ENCODE results near the gene AGL. TPM values are rescaled to one million over a fixed set of nuclear protein-coding genes. Genes with fewer than 3 reads are reported as not detected.

The AGL gene
- polyA plus RNA-seq, 3 donors: 1.2 to 3.9 (median 1.3) TPM

GRCh38 chr1:99969260-99969728 lies 119.1 kb downstream of the AGL start:
- H3K4me1 Mint-ChIP-seq: peaks cover 22% of the 10 kb centered on the region
- peak in 1 of 3 donors; percentile 1 for DNase-seq
- no peaks in the 10 kb centered on the region for H3K9me3 Mint-ChIP-seq
- peak overlapping the region; percentile 99 for H2AFZ ChIP-seq (ENCODE audit: insufficient read depth, low read depth, low read length, poor library complexity, severe bottlenecking)
- peak overlapping the region; percentile 100 for H3K4me3 Mint-ChIP-seq
- H3K9me3 ChIP-seq (replicated peaks in 1 of 2; ENCODE audit: control insufficient read depth in 1 of 2, insufficient read depth in 1 of 2, low read length in 2 of 2): no peaks in the 10 kb centered on the region
- no peaks in the 10 kb centered on the region for H3K36me3 Mint-ChIP-seq
- H3K9ac ChIP-seq (ENCODE audit: insufficient read depth, low read length, poor library complexity, severe bottlenecking): peak overlapping the region; percentile 87
- peaks cover 0 to 2% of the 10 kb centered on the region in 2 donors for H3K36me3 ChIP-seq (replicated peaks in 1 of 2; ENCODE audit: control insufficient read depth in 1 of 2, insufficient read depth in 2 of 2, low read length in 2 of 2)
- H3K4me3 ChIP-seq (replicated peaks in 1 of 3; ENCODE audit: low read depth in 2 of 3, low read length in 3 of 3): peak overlapping the region; percentile 72 to 86 (median 86)
- H3K79me2 ChIP-seq (ENCODE audit: insufficient read depth, low read length): peaks cover 41% of the 10 kb centered on the region
- TF ChIP-seq CTCF (IDR thresholded peaks at IDR 0.05): no peak
- no peaks in the 10 kb centered on the region for H4K20me1 ChIP-seq (ENCODE audit: insufficient read depth, low read length)
- intact Hi-C loops (cut with micrococcal nuclease): no loop called here
- 18% methylated on average over 4 of the region's 6 CpGs for WGBS (ENCODE audit: insufficient coverage)
- peaks cover 0 to 3% (median 0%) of the 10 kb centered on the region in 3 donors for H3K27me3 Mint-ChIP-seq (ENCODE audit: low read depth in 3 of 3)
- H3K27me3 ChIP-seq (ENCODE audit: control insufficient read depth in 2 of 2, insufficient read depth in 2 of 2, low read length in 2 of 2): no peaks in the 10 kb centered on the region
- peak overlapping the region; percentile 37 to 83 for H3K27ac ChIP-seq (ENCODE audit: low read depth in 1 of 2, low read length in 2 of 2)
- peaks cover 11 to 16% of the 10 kb centered on the region in 2 donors for H3K4me1 ChIP-seq (ENCODE audit: control insufficient read depth in 1 of 2, insufficient read depth in 2 of 2, low read length in 2 of 2)
- H3K27ac Mint-ChIP-seq: peak overlapping the region; percentile 38 to 86 (median 82)
- peak overlapping the region; percentile 86 for H3K4me2 ChIP-seq (replicated peaks; ENCODE audit: extremely low read depth, low read length, poor library complexity, severe bottlenecking)

GRCh38 chr1:99969729-99970621 lies 119.8 kb downstream of the AGL start, which contains the start of gene SLC35A3:
TSS of gene SLC35A3 (plus strand) at chr1:99969996. CDS start at chr1:99993555, 23,559 bp downstream.
- Mint-ChIP-seq H3K27ac (peak within 1 kb of the TSS; percentile 44 to 96 (median 91)), H3K36me3 (peaks cover under 1 to 4% of the 10 kb centered on the region in 2 donors), H3K27me3 (ENCODE audit: low read depth in 3 of 3) (peaks cover 0 to 3% (median 0%) of the 10 kb centered on the region in 3 donors), H3K4me3 (peak within 1 kb of the TSS; percentile 100), H3K4me1 (peaks cover 22% of the 10 kb centered on the region), H3K9me3 (no peaks in the 10 kb centered on the region)
- Histone ChIP-seq H3K4me1 (ENCODE audit: control insufficient read depth in 1 of 2, insufficient read depth in 2 of 2, low read length in 2 of 2) (peaks cover 11 to 16% of the 10 kb centered on the region in 2 donors), H3K4me3 (replicated peaks in 1 of 3; ENCODE audit: low read depth in 2 of 3, low read length in 3 of 3) (peak within 1 kb of the TSS; percentile 72 to 86 (median 86)), H3K9ac (ENCODE audit: insufficient read depth, low read length, poor library complexity, severe bottlenecking) (peak within 1 kb of the TSS; percentile 87), H4K20me1 (ENCODE audit: insufficient read depth, low read length) (no peaks in the 10 kb centered on the region), H3K79me2 (ENCODE audit: insufficient read depth, low read length) (peaks cover 48% of the 10 kb centered on the region), H3K9me3 (replicated peaks in 1 of 2; ENCODE audit: control insufficient read depth in 1 of 2, insufficient read depth in 1 of 2, low read length in 2 of 2) (no peaks in the 10 kb centered on the region), H3K27ac (ENCODE audit: low read depth in 1 of 2, low read length in 2 of 2) (peak within 1 kb of the TSS; percentile 37 to 83), H2AFZ (ENCODE audit: insufficient read depth, low read depth, low read length, poor library complexity, severe bottlenecking) (peak within 1 kb of the TSS; percentile 99), H3K27me3 (ENCODE audit: control insufficient read depth in 2 of 2, insufficient read depth in 2 of 2, low read length in 2 of 2) (no peaks in the 10 kb centered on the region), H3K36me3 (replicated peaks in 1 of 2; ENCODE audit: control insufficient read depth in 1 of 2, insufficient read depth in 2 of 2, low read length in 2 of 2) (peaks cover 6 to 8% of the 10 kb centered on the region in 2 donors), H3K4me2 (replicated peaks; ENCODE audit: extremely low read depth, low read length, poor library complexity, severe bottlenecking) (peak within 1 kb of the TSS; percentile 86)
- WGBS (ENCODE audit: insufficient coverage): under 1% methylated on average over 74 of the region's 74 CpGs
- intact Hi-C loops (cut with micrococcal nuclease): no loop called here
- DNase-seq: peak; percentile 59 to 66 (median 60)
- TF ChIP-seq CTCF (IDR thresholded peaks at IDR 0.05): no peak

Data from CD14-positive monocyte (primary cell).